NCI-H146 treated with DMSO at 0.1 percent for 48 hours (cell line): ENCODE measurements around the gene NYAP1.
"Not testable (repeated sequence)": the region's sequence is repeated elsewhere in the genome, so short reads cannot be mapped to it uniquely, and the experiment has no call there.

Experiments
- DNase-seq: peaks from one replicate; lab custom pipeline; 2025; ENCODE audit not compliant: unreplicated experiment; lab: John Stamatoyannopoulos, UW

Gene NYAP1

GRCh38 chr7:100481466-100481865 is 2.3 kb upstream of the NYAP1 start:
- DNase-seq: no peak

DNA sequence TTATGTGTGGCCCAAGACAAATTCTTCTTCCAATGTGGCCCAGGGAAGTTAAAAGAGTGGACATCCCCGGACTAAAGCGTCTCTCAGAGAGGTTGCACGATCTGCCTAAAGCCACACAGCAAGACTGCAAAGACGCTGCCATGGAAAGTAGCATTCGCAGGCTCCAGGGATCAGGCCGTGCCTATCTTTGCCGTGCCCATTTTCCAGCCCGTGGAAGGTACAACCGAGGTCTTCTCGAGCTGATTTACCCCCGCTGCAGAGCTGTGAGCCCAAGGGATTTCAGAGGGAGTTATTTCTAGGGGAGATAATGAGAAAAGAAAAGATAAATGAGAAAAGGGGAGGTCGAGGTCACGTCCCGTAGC is 1.0 kb upstream of the NYAP1 start:
- no peak for DNase-seq

- DNase-seq: no peak
These were observed 521 bp upstream of the NYAP1 start for GRCh38 chr7:100483090-100483721.

DNA sequence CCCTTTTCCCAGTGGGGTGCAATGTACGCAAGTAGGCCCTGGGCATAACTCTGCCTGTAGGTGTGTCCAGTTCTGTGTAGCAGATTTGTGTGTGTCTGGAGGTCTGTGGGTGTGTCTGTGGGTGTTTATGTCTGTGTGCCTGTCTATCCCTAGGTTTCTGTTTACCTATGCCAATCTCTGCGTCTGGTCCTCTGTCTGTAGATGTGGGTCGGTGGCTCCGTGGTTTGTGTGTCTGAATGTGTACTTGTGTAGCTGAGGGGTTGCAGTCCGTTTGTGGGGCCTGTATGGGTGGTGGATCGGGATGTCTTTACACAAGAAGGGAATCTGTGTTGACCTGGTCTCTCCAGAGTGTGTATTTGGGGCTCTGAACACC is 932 bp downstream of the NYAP1 start:
- no peak for DNase-seq

GRCh38 chr7:100485471-100485876 is 1.7 kb downstream of the NYAP1 start:
- no peak for DNase-seq

DNA sequence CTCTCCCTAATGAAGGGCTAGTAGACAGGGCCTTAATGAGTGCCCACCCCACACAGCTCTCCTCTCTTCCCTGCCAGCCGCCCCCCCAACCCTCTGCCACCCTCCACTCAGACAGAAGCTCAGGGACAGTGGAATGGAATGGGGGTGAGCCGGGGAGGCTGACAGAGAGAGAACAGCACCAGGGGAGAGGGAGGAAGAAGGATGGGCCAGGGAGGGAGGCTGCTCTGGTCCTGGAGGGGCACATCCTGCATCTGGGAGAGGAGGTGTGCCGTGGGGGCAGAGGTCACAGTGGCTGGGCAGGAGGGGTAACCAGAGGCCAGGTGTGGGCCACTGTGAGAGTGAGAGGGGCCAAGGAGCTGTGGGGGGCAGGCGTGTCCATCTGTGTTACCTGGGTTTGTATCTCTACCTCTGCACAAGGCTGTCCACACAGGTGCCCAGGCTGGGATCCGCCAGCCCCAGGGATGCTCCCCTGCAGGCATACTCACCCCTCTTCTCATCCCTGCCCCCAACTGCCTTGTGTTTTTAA is 2.4 kb downstream of the NYAP1 start:
- DNase-seq: no peak

DNA sequence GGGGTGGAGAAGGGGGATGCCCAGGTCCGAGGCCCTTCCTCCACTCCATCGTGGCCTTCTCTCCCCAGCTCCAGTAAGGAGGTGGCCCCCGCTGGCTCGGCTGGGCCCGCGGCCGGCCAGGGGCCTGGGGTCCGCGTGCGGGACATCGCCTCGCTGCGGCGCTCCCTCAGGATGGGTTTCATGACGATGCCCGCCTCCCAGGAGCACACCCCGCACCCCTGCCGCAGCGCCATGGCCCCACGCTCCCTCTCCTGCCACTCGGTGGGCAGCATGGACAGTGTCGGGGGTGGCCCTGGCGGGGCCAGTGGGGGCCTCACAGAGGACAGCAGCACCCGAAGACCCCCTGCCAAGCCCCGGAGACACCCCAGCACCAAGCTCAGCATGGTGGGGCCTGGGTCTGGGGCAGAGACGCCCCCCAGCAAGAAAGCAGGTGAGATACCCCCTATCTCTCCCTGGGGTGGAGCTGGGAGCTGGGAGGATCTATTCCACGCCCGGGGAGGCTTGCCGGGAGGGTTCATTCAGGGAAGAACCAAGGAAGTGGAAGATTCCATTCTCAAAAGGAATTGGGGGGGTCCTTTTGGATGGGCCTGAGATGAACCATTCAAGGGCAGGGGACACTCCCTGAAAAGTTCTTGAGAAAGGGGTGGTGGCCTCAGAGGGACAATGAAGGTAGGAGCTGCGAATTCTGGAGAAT is 3.2 kb downstream of the NYAP1 start:
- DNase-seq: no peak

DNA sequence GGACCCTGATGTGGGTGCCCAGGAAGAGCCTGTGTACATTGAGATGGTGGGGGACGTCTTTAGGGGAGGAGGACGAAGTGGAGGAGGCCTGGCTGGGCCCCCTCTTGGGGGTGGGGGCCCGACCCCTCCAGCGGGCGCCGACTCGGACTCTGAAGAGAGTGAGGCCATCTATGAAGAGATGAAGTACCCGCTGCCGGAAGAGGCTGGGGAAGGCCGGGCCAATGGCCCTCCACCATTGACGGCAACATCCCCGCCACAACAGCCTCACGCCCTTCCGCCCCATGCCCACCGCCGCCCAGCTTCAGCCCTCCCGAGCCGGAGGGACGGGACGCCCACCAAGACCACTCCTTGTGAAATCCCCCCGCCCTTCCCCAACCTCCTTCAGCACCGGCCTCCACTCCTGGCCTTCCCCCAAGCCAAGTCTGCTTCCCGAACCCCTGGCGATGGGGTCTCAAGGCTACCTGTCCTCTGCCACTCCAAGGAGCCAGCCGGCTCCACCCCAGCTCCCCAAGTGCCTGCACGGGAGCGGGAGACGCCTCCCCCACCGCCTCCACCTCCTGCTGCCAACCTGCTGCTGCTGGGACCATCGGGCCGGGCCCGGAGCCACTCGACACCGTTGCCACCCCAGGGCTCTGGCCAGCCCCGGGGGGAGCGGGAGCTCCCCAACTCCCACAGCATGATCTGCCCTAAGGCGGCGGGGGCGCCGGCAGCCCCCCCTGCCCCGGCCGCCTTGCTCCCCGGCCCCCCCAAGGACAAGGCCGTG is 4.8 kb downstream of the NYAP1 start:
- no peak for DNase-seq

DNA sequence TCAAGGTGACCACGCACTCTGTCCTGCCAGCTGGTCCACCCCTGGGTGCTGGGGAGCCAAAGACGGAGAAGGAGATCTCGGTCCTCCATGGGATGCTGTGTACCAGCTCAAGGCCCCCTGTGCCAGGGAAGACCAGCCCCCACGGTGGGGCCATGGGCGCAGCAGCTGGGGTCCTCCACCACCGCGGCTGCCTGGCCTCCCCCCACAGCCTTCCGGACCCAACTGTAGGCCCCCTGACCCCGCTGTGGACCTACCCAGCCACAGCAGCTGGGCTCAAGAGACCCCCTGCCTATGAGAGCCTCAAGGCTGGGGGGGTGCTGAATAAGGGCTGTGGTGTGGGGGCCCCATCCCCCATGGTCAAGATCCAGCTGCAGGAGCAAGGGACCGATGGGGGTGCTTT is 5.4 kb downstream of the NYAP1 start:
- no peak for DNase-seq

DNA sequence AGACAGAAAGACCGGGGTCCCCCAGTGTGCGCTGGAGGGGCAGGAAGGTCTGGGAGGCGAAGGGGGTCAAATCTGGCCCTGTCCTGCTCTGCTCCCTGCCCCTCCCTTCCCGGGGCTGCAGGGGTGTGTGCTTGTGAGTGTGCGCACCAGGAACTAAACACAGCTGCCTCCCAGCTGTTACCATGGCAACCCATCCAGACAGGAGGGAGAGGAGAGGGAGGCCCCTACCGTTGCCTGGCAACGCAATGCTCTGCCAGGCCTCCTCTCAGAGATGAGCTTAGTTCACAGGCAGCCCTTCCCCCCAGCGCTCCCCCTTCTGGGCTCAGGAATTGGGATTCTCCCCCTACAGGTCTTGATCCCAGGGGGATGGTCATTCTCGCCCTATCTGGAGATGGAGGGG is 6.1 kb downstream of the NYAP1 start:
- peak; percentile 94 for DNase-seq

GRCh38 chr7:100490483-100491191 is 6.9 kb downstream of the NYAP1 start:
- peak; percentile 88 for DNase-seq

DNA sequence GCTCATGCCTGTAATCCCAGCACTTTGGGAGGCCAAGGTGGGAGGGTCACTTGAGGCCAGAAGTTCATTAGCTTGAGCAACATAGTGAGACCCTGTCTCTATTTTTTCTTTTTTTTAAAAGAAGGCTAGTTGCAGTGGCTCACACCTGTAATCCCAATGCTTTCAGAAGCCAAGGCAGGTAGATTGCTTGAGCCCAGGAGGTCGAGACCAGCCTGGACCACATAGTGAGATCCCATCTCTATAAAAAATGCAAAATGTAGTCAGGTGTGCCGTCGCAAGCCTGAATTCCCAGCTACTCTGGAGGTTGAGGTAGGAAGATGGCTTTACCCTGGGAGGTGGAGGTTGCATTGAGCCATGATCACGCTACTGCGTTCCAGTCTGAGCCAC is 7.5 kb downstream of the NYAP1 start:
- no peak for DNase-seq

DNA sequence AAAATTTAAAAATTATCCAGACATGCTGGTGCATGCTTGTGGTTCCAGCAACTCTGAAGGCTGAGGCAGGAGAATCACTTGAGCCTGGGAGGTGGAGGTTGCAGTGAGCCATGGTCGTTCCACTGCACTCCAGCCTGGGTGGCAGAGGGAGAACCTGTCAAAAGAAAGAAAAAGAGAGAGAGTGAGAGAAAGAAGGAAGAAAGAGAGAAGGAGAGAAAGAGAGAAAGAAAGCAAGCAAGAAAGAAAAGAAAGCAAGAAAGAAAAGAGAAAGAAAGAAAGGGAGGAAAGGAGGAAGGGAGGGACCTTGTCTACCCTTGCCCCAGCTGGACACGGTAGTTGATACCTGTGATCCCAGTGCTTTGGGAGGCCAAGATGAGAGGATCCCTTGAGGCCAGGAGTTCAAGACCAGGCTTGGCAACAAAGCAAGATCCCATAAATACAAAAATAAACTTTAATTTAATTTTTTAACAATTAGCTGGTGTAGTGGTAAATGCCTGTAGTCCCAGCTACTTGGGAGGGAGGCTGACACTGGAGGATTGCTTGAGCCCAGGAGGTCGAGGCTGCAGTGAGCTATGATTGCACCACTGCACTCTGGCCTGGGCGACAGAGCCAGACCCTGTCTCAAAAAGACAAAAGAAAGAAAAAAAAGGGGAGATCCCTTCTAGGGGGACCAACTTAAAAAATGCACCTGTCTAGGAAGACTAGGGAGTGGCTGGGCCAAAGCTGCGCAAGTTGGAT is 9.2 kb downstream of the NYAP1 start:
- DNase-seq: no peak

GRCh38 chr7:100493476-100494264 is 9.9 kb downstream of the NYAP1 start:
- DNase-seq: no peak

DNA sequence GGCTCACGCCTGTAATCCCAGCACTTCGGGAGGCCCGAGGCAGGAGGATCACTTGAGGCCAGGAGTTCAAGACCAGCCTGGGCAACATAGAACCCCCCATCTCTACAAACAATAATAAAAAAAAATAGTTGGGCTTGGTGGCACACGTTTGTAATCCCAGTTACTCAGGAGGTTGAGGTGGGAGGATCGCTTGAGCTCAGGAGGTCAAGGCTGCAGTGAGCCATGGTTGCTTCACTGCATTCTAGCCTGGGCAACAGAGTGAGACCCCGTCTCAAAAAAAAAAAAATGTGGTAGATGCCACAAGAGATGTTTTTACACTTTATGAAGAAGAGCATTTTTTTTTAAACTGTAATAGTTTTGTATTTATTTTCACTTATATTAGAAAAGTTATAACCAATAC is 12.8 kb downstream of the NYAP1 start:
- no peak for DNase-seq

- not testable (repeated sequence) for DNase-seq
These were observed 17.0 kb downstream of the NYAP1 start for GRCh38 chr7:100500743-100501142.

DNA sequence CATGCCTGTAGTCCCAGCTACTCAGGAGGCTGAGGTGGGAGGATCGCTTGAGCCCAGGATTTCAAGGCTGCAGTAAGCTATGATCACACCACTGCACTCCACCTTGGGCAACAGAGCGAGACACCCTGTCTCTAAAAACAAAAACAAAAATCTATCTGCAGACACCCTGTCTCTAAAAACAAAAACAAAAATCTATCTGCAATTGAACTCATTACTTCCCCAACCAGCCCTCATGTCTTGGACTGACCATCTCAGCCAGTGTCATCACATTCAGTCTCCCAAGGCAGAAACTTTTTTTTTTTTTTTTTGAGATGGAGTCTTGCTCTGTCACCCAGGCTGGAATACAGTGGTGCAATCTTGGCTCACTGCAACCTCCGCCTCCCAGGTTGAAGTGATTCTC is 20.3 kb downstream of the NYAP1 start:
- DNase-seq: not testable (repeated sequence)

DNA sequence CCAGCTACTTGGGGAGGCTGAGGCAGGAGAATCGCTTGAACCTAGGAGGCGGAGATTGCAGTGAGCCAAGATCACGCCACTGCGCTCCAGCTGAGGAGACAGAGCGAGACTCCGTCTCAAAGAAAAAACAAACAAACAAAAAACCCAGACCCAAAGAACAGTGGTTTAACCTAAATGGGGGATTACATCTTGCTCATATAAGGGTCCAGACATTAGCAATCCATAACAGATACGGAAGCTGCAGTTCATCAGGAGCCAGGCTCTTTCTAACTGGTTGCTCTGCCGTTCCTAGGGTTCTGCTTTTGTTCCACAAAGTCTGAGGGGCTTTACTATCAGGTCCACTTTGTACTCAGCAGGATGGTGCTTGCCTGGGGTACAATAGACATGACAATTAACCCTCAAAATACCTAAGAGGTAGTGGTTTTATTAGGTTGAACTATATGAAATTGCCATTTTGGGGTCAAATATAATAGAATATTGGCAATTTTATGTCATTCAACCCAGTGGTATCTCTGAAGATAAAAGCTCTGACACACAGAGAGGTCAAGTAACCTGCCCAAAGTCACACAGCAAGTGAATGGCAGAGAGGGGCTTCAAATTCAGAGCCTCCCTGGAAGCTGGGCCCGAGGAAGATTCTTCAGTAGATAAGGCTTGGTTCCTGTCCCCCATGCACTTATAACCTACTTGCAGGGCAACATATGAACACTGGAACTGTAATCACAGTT is 21.3 kb downstream of the NYAP1 start:
- no peak for DNase-seq

- no peak for DNase-seq
These were observed 22.7 kb downstream of the NYAP1 start for GRCh38 chr7:100506356-100506923.
